ENCODE measurements around the gene KCNH1.
A peak's percentile ranks its signal among the peaks of the same experiment; 100 is the strongest.
"Not testable (repeated sequence)": the region's sequence is repeated elsewhere in the genome, so short reads cannot be mapped to it uniquely, and the experiment has no call there.

The KCNH1 gene

GRCh38 chr1:210661520-210661919 is 472.4 kb downstream of the KCNH1 start:
- CTCF ChIA-PET; H3K27ac ChIP-seq (ENCODE audit: extremely low read depth, low read depth, low read length); POLR2A ChIA-PET; H3K9me3 ChIP-seq (ENCODE audit: control insufficient read depth, insufficient read depth, low read depth, low read length); H3K36me3 ChIP-seq (ENCODE audit: control insufficient read depth in 2 of 2, insufficient read depth in 1 of 2, low read length in 2 of 2); H3K4me3 ChIP-seq (ENCODE audit: low read depth, low read length): not testable (repeated sequence)
- H3K4me1 ChIP-seq (ENCODE audit: control insufficient read depth, insufficient read depth, low read length) = peaks cover 10% of the 10 kb centered on the region
- TF ChIP-seq ZNF146 (tag by site-specific recombination; IDR thresholded peaks at IDR 0.05) (peak; percentile 91), ZNF580 (tag by site-specific recombination; IDR thresholded peaks at IDR 0.05) (0 out of 2 replicates have a peak, but pooled peaks have one; percentile 43)

- Histone ChIP-seq H3K4me1 (ENCODE audit: control insufficient read depth, insufficient read depth, low read length) (peaks cover 3% of the 10 kb centered on the region; the same call in 1 of the 2 replicates), H3K9me3 (ENCODE audit: control insufficient read depth, insufficient read depth, low read depth, low read length) (no peaks in the 10 kb centered on the region), H3K4me3 (ENCODE audit: low read depth, low read length) (no peak overlapping the region), H3K36me3 (ENCODE audit: control insufficient read depth in 2 of 2, insufficient read depth in 1 of 2, low read length in 2 of 2) (no peaks in the 10 kb centered on the region), H3K27ac (ENCODE audit: extremely low read depth, low read depth, low read length) (no peak overlapping the region)
- ChIA-PET POLR2A (no interaction called here), CTCF (no interaction called here)
- TF ChIP-seq ZNF394 (tag by site-specific recombination; IDR thresholded peaks at IDR 0.05; ENCODE audit: borderline replicate concordance) = no peak
- TF ChIP-seq REPIN1 (tag by site-specific recombination; IDR thresholded peaks at IDR 0.05; ENCODE audit: low read depth) = no peak
- TF ChIP-seq ZBTB48 (tag by site-specific recombination; IDR thresholded peaks at IDR 0.05) = no peak
- no peak for TF ChIP-seq ZBTB8A (tag by site-specific recombination; IDR thresholded peaks at IDR 0.05)
- no peak for TF ChIP-seq GFI1B (tag by site-specific recombination; IDR thresholded peaks at IDR 0.05)
- TF ChIP-seq ZNF175 (tag by site-specific recombination; IDR thresholded peaks at IDR 0.05) = no peak
- TF ChIP-seq ZNF670 (tag by site-specific recombination; IDR thresholded peaks at IDR 0.05; ENCODE audit: low read depth) = no peak
- no peak for TF ChIP-seq ZNF692 (tag by site-specific recombination; IDR thresholded peaks at IDR 0.05)
- TF ChIP-seq GLI4 (tag by site-specific recombination; IDR thresholded peaks at IDR 0.05) = no peak
- TF ChIP-seq PRDM2 (tag by site-specific recombination; IDR thresholded peaks at IDR 0.05; ENCODE audit: borderline replicate concordance) = no peak
- no peak for TF ChIP-seq ZNF639 (tag by site-specific recombination; IDR thresholded peaks at IDR 0.05)
- TF ChIP-seq ZNF19 (tag by site-specific recombination; IDR thresholded peaks at IDR 0.05; ENCODE audit: low read depth) = no peak
- no peak for TF ChIP-seq ZNF768 (tag by site-specific recombination; IDR thresholded peaks at IDR 0.05)
- no peak for TF ChIP-seq RBAK (tag by site-specific recombination; IDR thresholded peaks at IDR 0.05)
Measured at GRCh38 chr1:210657806-210658205, 476.1 kb downstream of the KCNH1 start.

Data from HEK293 (cell line).